Measurements from ENCODE around the gene FGD5.

The FGD5 gene

GRCh38 chr3:14875411-14876175 is 56.8 kb downstream of the FGD5 start:
- no peak for DNase-seq (ENCODE audit: low read depth, low spot score)

- no peak for DNase-seq (ENCODE audit: low read depth, low spot score)
Measured at GRCh38 chr3:14876921-14877333, 58.2 kb downstream of the FGD5 start.

- no peak for DNase-seq (ENCODE audit: low read depth, low spot score)
Measured at GRCh38 chr3:14877469-14877868, 58.7 kb downstream of the FGD5 start.

GRCh38 chr3:14879211-14879874 is 60.6 kb downstream of the FGD5 start:
- DNase-seq (ENCODE audit: low read depth, low spot score), result no peak

GRCh38 chr3:14880447-14881106 is 61.8 kb downstream of the FGD5 start:
- DNase-seq (ENCODE audit: low read depth, low spot score), result no peak

GRCh38 chr3:14883226-14883625 is 64.5 kb downstream of the FGD5 start:
- no peak for DNase-seq (ENCODE audit: low read depth, low spot score)

GRCh38 chr3:14884665-14885064 is 65.9 kb downstream of the FGD5 start:
- DNase-seq (ENCODE audit: low read depth, low spot score), result no peak

- DNase-seq (ENCODE audit: low read depth, low spot score), result no peak
Measured at GRCh38 chr3:14885307-14885706, 66.5 kb downstream of the FGD5 start.

GRCh38 chr3:14886101-14886500 is 67.3 kb downstream of the FGD5 start:
- DNase-seq (ENCODE audit: low read depth, low spot score), result no peak

GRCh38 chr3:14889205-14889604 is 70.4 kb downstream of the FGD5 start:
- no peak for DNase-seq (ENCODE audit: low read depth, low spot score)

GRCh38 chr3:14889943-14890342 is 71.2 kb downstream of the FGD5 start:
- no peak for DNase-seq (ENCODE audit: low read depth, low spot score)

GRCh38 chr3:14890476-14890875 is 71.7 kb downstream of the FGD5 start:
- no peak for DNase-seq (ENCODE audit: low read depth, low spot score)

GRCh38 chr3:14891135-14892132 is 72.7 kb downstream of the FGD5 start:
- DNase-seq (ENCODE audit: low read depth, low spot score), result no peak

- DNase-seq (ENCODE audit: low read depth, low spot score), result no peak
Measured at GRCh38 chr3:14892226-14892625, 73.5 kb downstream of the FGD5 start.

GRCh38 chr3:14894085-14894484 is 75.3 kb downstream of the FGD5 start:
- no peak for DNase-seq (ENCODE audit: low read depth, low spot score)

- no peak for DNase-seq (ENCODE audit: low read depth, low spot score)
Measured at GRCh38 chr3:14897266-14897665, 78.5 kb downstream of the FGD5 start.

GRCh38 chr3:14898929-14899328 is 80.2 kb downstream of the FGD5 start:
- no peak for DNase-seq (ENCODE audit: low read depth, low spot score)

- no peak for DNase-seq (ENCODE audit: low read depth, low spot score)
Measured at GRCh38 chr3:14899993-14900618, 81.3 kb downstream of the FGD5 start.

- DNase-seq (ENCODE audit: low read depth, low spot score), result no peak
Measured at GRCh38 chr3:14900881-14901873, 82.4 kb downstream of the FGD5 start.

- DNase-seq (ENCODE audit: low read depth, low spot score), result no peak
Measured at GRCh38 chr3:14902719-14903118, 84.0 kb downstream of the FGD5 start.
